A673 (cell line): ENCODE measurements around the gene HILPDA.

Experiments used
- CTCF ChIP-seq: fragments of 300-800, 200-600 bp; sonication (generic); conservative IDR thresholded peaks from 2 replicates; pipeline ENCODE4 v1.5.1; 2017; ENCODE audit warnings: low read depth, mild to moderate bottlenecking, antibody characterized with exemption, low read length, moderate library complexity, mixed read lengths
- EZH2 ChIP-seq: fragments of 200-600 bp; sonication (generic); IDR thresholded peaks from 2 replicates; pipeline ENCODE4 v1.6.1; 2017; ENCODE audit warnings: borderline replicate concordance, low read depth, mild to moderate bottlenecking, mixed read lengths, antibody characterized with exemption, low read length; ENCODE audit not compliant: poor library complexity, severe bottlenecking

GRCh38 chr7:128448751-128449302, 6.9 kb upstream of the HILPDA start:
- TF ChIP-seq CTCF (no peak), EZH2 (no peak)
